ENCODE measurements around the gene MSRB3. TPM values are rescaled to one million over a fixed set of nuclear protein-coding genes. Genes with fewer than 3 reads are reported as not detected.

MSRB3 gene
- total and polyA plus RNA-seq, 2 of the 8 experiments (the other 6 are each of a cell fraction or from before 2014, with no cell fraction given) = 0.32 to 1.2 TPM

- no peak for TF ChIP-seq ZNF274 (IDR thresholded peaks at IDR 0.05; ENCODE audit: borderline replicate concordance, extremely low read depth, low read length)
- TF ChIP-seq CBX5 (IDR thresholded peaks at IDR 0.05; ENCODE audit: low read depth, low read length) = no peak
- no peak for TF ChIP-seq ASH2L (IDR thresholded peaks at IDR 0.05; ENCODE audit: low read length)
These were observed 49.0 kb upstream of the MSRB3 start (continued) for GRCh38 chr12:65229441-65229840.
